ENCODE measurements around the gene ZC3H7A. TPM values are rescaled to one million over a fixed set of nuclear protein-coding genes. Genes with fewer than 3 reads are reported as not detected.
"Not testable (repeated sequence)": the region's sequence is repeated elsewhere in the genome, so short reads cannot be mapped to it uniquely, and the experiment has no call there.

The ZC3H7A gene
- total and polyA plus RNA-seq, 2 of the 8 experiments (the other 6 are each of a cell fraction or from before 2014, with no cell fraction given): 32.0 to 55.9 TPM

DNA sequence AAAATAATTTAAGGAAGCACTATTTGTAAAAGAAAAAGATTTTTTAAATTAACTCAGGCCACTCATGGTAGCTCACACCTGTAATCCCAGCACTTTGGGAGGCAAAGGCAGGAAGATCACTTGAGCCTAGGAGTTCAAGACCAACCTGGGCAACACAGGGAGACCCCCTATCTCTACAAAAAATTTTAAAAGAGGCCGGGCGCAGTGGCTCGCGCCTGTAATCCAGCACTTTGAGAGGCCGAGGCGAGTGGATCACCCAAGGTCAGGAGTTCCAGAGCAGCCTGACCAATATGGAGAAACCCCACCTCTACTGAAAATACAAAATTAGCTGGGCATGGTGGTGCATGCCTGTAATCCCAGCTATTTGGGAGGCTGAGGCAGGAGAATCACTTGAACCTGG lies 12.7 kb downstream of the ZC3H7A start:
- H2AK5ac ChIP-seq (ENCODE audit: low read depth, low read length); H4K8ac ChIP-seq (ENCODE audit: extremely low read depth, insufficient read depth, low read length); H3K27me3 ChIP-seq (replicated peaks in 1 of 4; ENCODE audit: control insufficient read depth in 3 of 4, extremely low read depth in 1 of 4, insufficient read depth in 3 of 4, low read length in 3 of 4); H2BK15ac ChIP-seq (ENCODE audit: low read length); H4K20me1 ChIP-seq (replicated peaks in 1 of 2; ENCODE audit: control insufficient read depth in 1 of 2, insufficient read depth in 2 of 2, low read length in 2 of 2); H3K36me3 ChIP-seq (ENCODE audit: control insufficient read depth in 2 of 4, insufficient read depth in 4 of 4, low read length in 3 of 4); H3K4me1 ChIP-seq (replicated peaks in 1 of 4; ENCODE audit: control insufficient read depth in 3 of 4, insufficient read depth in 4 of 4, low read length in 3 of 4); H3K23me2 ChIP-seq (ENCODE audit: low read depth, low read length); H3K23ac ChIP-seq (ENCODE audit: insufficient read length); H2BK120ac ChIP-seq (replicated peaks; ENCODE audit: low read depth, low read length); H3K9me3 ChIP-seq (ENCODE audit: insufficient read depth in 2 of 2, low read depth in 1 of 2, low read length in 1 of 2); H2BK12ac ChIP-seq (ENCODE audit: low read depth, low read length); H4K5ac ChIP-seq (ENCODE audit: insufficient read length, low read depth, low read length); H3K56ac ChIP-seq (replicated peaks; ENCODE audit: insufficient read length, low read depth, low read length); H4K91ac ChIP-seq (replicated peaks; ENCODE audit: insufficient read length, low read length); H2BK20ac ChIP-seq (ENCODE audit: low read length); H3K79me1 ChIP-seq (ENCODE audit: low read depth, low read length); H3K4ac ChIP-seq (replicated peaks; ENCODE audit: insufficient read length, low read depth, low read length); H3K18ac ChIP-seq (ENCODE audit: extremely low read depth, low read length); H3K4me3 ChIP-seq (ENCODE audit: extremely low read depth in 1 of 4, insufficient read depth in 2 of 4, low read depth in 3 of 4, low read length in 4 of 4); H2BK5ac ChIP-seq (ENCODE audit: low read depth, low read length); DNase-seq (ENCODE audit: low read depth in 1 of 2, low spot score in 2 of 2); FAIRE-seq; H3K14ac ChIP-seq (ENCODE audit: insufficient read length); H3K27ac ChIP-seq (ENCODE audit: low read depth, low read length); H2AFZ ChIP-seq (ENCODE audit: low read length); H3K9ac ChIP-seq (replicated peaks in 1 of 4; ENCODE audit: extremely low read depth in 1 of 4, low read depth in 3 of 4, low read length in 3 of 4); H3K4me2 ChIP-seq (ENCODE audit: insufficient read depth in 1 of 2, low read depth in 2 of 2, low read length in 2 of 2): not testable (repeated sequence)
- ChIA-PET CTCF (ENCODE audit: partially characterized antibody) (interaction anchor here (0.9 to 1.3 kb wide), 2 partner anchors 70 to 283 kb away, joined by 4 read pairs; no protein-coding TSS in a partner anchor), POLR2A (ENCODE audit: partially characterized antibody) (interaction anchor here (0.6 to 0.7 kb wide), 3 partner anchors 34 to 1687 kb away, joined by 3 to 4 read pairs (median 4); no protein-coding TSS in a partner anchor)
- WGBS, 2 experiments (ENCODE audit: extremely low coverage in 1 of 2, insufficient coverage in 1 of 2, insufficient read length in 1 of 2, insufficient replicate concordance in 2 of 2, low coverage in 1 of 2, low lambda C conversion rate in 2 of 2, missing lambda C conversion rate in 1 of 2): 91% methylated on average over 6 of the region's 6 CpGs; no CpG with 5 or more reads in 1 of the 2 experiments
- H3K79me2 ChIP-seq (ENCODE audit: control insufficient read depth in 1 of 2, insufficient read depth in 2 of 2, low read length in 2 of 2): peaks cover 0 to 57% of the 10 kb centered on the region in 2 experiments; a peak in 2 of 4 replicates
